PFSK-1 (cell line): ENCODE data around the gene BCL11B.

Experiments used
- FOXP2 ChIP-seq: optimal IDR thresholded peaks from 2 replicates; pipeline ENCODE3; 2011; ENCODE audit warnings: borderline replicate concordance, control low read depth, inconsistent platforms; ENCODE audit not compliant: insufficient read depth; ENCODE audit errors: extremely low read length, extremely low read depth
- POLR2AphosphoS5 ChIP-seq: IDR thresholded peaks from 2 replicates; pipeline ENCODE4 v1.6.1; 2012; ENCODE audit warnings: low read depth, mild to moderate bottlenecking, control low read depth, low read length, moderate library complexity
- REST ChIP-seq, 2 experiments: IDR thresholded peaks; 2 replicates each; pipeline versions ENCODE4 v1.6.1 to v1.8.0; 2011 to 2012; ENCODE audit warnings: low read depth in 2 of 2, low read length in 2 of 2, control low read depth in 1 of 2, inconsistent platforms in 1 of 2, mild to moderate bottlenecking in 1 of 2, moderate library complexity in 1 of 2; ENCODE audit not compliant: insufficient read depth in 1 of 2
- SIN3A ChIP-seq: IDR thresholded peaks from 2 replicates; pipeline ENCODE4 v1.6.1; 2012; ENCODE audit warnings: mild to moderate bottlenecking, low read length, moderate library complexity, borderline replicate concordance; ENCODE audit not compliant: insufficient read depth
- TAF1 ChIP-seq: IDR thresholded peaks from 2 replicates; pipeline ENCODE4 v1.6.1; 2012; ENCODE audit warnings: low read length, control low read depth, borderline replicate concordance; ENCODE audit not compliant: insufficient read depth

- no peak for TF ChIP-seq SIN3A
- TF ChIP-seq FOXP2, result no peak
- no peak for TF ChIP-seq POLR2AphosphoS5
- TF ChIP-seq TAF1, result no peak
- no peak for TF ChIP-seq REST (IDR thresholded peaks at IDR 0.05; ENCODE audit: insufficient read depth in 1 of 2, low read depth in 2 of 2, low read length in 2 of 2)
Measured at GRCh38 chr14:99208318-99208717, 63.7 kb downstream of the BCL11B start.
